Common myeloid progenitor, CD34-positive (primary cell): ENCODE measurements around the gene PIP5K1B.

Source experiments
- CTCF ChIA-PET: fragments of 350-600 bp; sonication (Branson Sonifier 250); formaldehyde crosslinking; loops from one replicate; lab custom pipeline; 2021; ENCODE audit warnings: antibody characterized with exemption; lab: Charles Lee
- POLR2A ChIA-PET: fragments of 350-600 bp; sonication (Branson Sonifier 250); formaldehyde crosslinking; loops from one replicate; lab custom pipeline; 2021; ENCODE audit warnings: antibody characterized with exemption; lab: Charles Lee
- DNase-seq, 3 donors: peaks; one replicate each; pipeline versions ENCODE4 v3.0.0 to v3.0.0-alpha.2; 2013
- H3K27ac ChIP-seq, 2 experiments: 1 replicate in 1 of 2; 2 replicates in 1 of 2; pipeline ENCODE4 v1.7.0; 2013; ENCODE audit warnings: inconsistent platforms in 2 of 2, low read length in 2 of 2, mild to moderate bottlenecking in 2 of 2, low read depth in 1 of 2, moderate library complexity in 1 of 2; ENCODE audit not compliant: severe bottlenecking in 2 of 2, insufficient read depth in 1 of 2, poor library complexity in 1 of 2
- H3K27me3 ChIP-seq, 5 experiments: replicated peaks in 2 of 5; 1 replicate in 3 of 5; 2 replicates in 2 of 5; pipeline versions ENCODE4 v1.6.1 to v1.7.0; 2013; ENCODE audit warnings: low read length in 4 of 5, mild to moderate bottlenecking in 2 of 5, moderate library complexity in 2 of 5, inconsistent platforms in 1 of 5; ENCODE audit not compliant: insufficient read depth in 5 of 5, control insufficient read depth in 4 of 5
- H3K36me3 ChIP-seq, 4 experiments: 1 replicate in 2 of 4; 2 replicates in 2 of 4; pipeline versions ENCODE4 v1.6.1 to v1.7.0; 2013; ENCODE audit warnings: low read length in 3 of 4, control low read depth in 1 of 4, mild to moderate bottlenecking in 1 of 4; ENCODE audit not compliant: control insufficient read depth in 4 of 4, insufficient read depth in 4 of 4
- H3K4me1 ChIP-seq, 4 experiments: 1 replicate in 3 of 4; 2 replicates in 1 of 4; pipeline versions ENCODE4 v1.6.1 to v1.7.1; 2013; ENCODE audit warnings: low read length in 3 of 4, mild to moderate bottlenecking in 3 of 4, control low read depth in 1 of 4, inconsistent platforms in 1 of 4, moderate library complexity in 1 of 4; ENCODE audit not compliant: control insufficient read depth in 4 of 4, insufficient read depth in 4 of 4; ENCODE audit errors: control extremely low read depth in 1 of 4
- H3K4me3 ChIP-seq, 7 experiments: 1 replicate in 4 of 7; 2 replicates in 3 of 7; pipeline versions ENCODE4 v1.5.1 to v1.7.0; 2013; ENCODE audit warnings: mild to moderate bottlenecking in 7 of 7, low read length in 6 of 7, moderate library complexity in 6 of 7, inconsistent platforms in 2 of 7, low read depth in 2 of 7, control low read depth in 1 of 7; ENCODE audit not compliant: insufficient read depth in 4 of 7, control insufficient read depth in 1 of 7; ENCODE audit errors: extremely low read depth in 1 of 7
- H3K9me3 ChIP-seq, 5 experiments: 1 replicate in 4 of 5; 2 replicates in 1 of 5; pipeline versions ENCODE4 v1.6.1 to v1.7.1; 2013; ENCODE audit warnings: low read length in 4 of 5, mild to moderate bottlenecking in 2 of 5, inconsistent platforms in 1 of 5, low read depth in 1 of 5, moderate library complexity in 1 of 5; ENCODE audit not compliant: control insufficient read depth in 4 of 5, insufficient read depth in 2 of 5; ENCODE audit errors: control extremely low read depth in 1 of 5
- WGBS: methylation state at CpG from one replicate; pipeline ENCODE4 v1.1.5; 2013; ENCODE audit not compliant: insufficient coverage; 5-methylcytosine and 5-hydroxymethylcytosine counted together

The PIP5K1B gene

GRCh38 chr9:68822596-68823165 is 117.6 kb downstream of the PIP5K1B start:
- Histone ChIP-seq H3K36me3 (peaks cover 0 to 13% (median 7%) of the 10 kb centered on the region in 4 experiments), H3K4me3 (no peak overlapping the region), H3K4me1 (no peaks in the 10 kb centered on the region), H3K27me3 (no peaks in the 10 kb centered on the region), H3K9me3 (no peaks in the 10 kb centered on the region), H3K27ac (no peak overlapping the region)
- 100% methylated on average over 3 of the region's 6 CpGs for WGBS
- CTCF ChIA-PET, result interaction anchor here (0.6 to 1.3 kb wide), 3 partner anchors 9 to 239 kb away, joined by 3 to 5 read pairs (median 4); no protein-coding TSS in a partner anchor
- POLR2A ChIA-PET, result no interaction called here
- no peak for DNase-seq

GRCh38 chr9:68825762-68826472 is 120.9 kb downstream of the PIP5K1B start:
- POLR2A ChIA-PET, result no interaction called here
- CTCF ChIA-PET, result interaction anchor here (1.6 kb wide), 1 partner anchor 18 kb away, joined by 3 read pairs; no protein-coding TSS in a partner anchor

GRCh38 chr9:68827837-68828744 is 123.1 kb downstream of the PIP5K1B start:
- no peaks in the 10 kb centered on the region for H3K27me3 ChIP-seq
- H3K9me3 ChIP-seq, result no peaks in the 10 kb centered on the region
- CTCF ChIA-PET, result no interaction called here
- no peak overlapping the region for H3K27ac ChIP-seq
- POLR2A ChIA-PET, result no interaction called here
- no peak overlapping the region for H3K4me3 ChIP-seq
- DNase-seq, result no peak
- peaks cover 4 to 9% (median 6%) of the 10 kb centered on the region in 4 experiments for H3K4me1 ChIP-seq
- 98% methylated on average over 14 of the region's 14 CpGs for WGBS
- H3K36me3 ChIP-seq, result peaks cover 0 to 10% (median 4%) of the 10 kb centered on the region in 4 experiments

More at GRCh38 chr9:68825762-68826472, 120.9 kb downstream of the PIP5K1B start:
- Histone ChIP-seq H3K4me1 (peaks cover 4 to 9% (median 6%) of the 10 kb centered on the region in 4 experiments), H3K4me3 (no peak overlapping the region), H3K27ac (no peak overlapping the region), H3K27me3 (no peaks in the 10 kb centered on the region), H3K36me3 (peaks cover 0 to 14% (median 7%) of the 10 kb centered on the region in 4 experiments), H3K9me3 (no peaks in the 10 kb centered on the region)
- DNase-seq, result no peak
- WGBS, result 99% methylated on average over 8 of the region's 9 CpGs

GRCh38 chr9:68832101-68832500 is 127.1 kb downstream of the PIP5K1B start:
- DNase-seq, result no peak
- no peaks in the 10 kb centered on the region for H3K27me3 ChIP-seq
- no peak overlapping the region for H3K4me3 ChIP-seq
- POLR2A ChIA-PET, result no interaction called here
- no peak overlapping the region for H3K27ac ChIP-seq
- peaks cover 0 to 5% (median 2%) of the 10 kb centered on the region in 4 experiments for H3K36me3 ChIP-seq
- H3K9me3 ChIP-seq, result no peaks in the 10 kb centered on the region
- CTCF ChIA-PET, result interaction anchor here (1.0 to 2.0 kb wide), 3 partner anchors 11 to 168 kb away, joined by 3 to 6 read pairs (median 3); no protein-coding TSS in a partner anchor
- peaks cover 4 to 9% (median 6%) of the 10 kb centered on the region in 4 experiments for H3K4me1 ChIP-seq

GRCh38 chr9:68832861-68833518 is 128.0 kb downstream of the PIP5K1B start:
- Histone ChIP-seq H3K9me3 (no peaks in the 10 kb centered on the region), H3K4me1 (peaks cover 4 to 9% (median 6%) of the 10 kb centered on the region in 4 experiments), H3K36me3 (peaks cover 0 to 6% (median 1%) of the 10 kb centered on the region in 4 experiments), H3K27ac (no peak overlapping the region), H3K4me3 (no peak overlapping the region), H3K27me3 (no peaks in the 10 kb centered on the region)
- CTCF ChIA-PET, result interaction anchor here (0.6 to 2.0 kb wide), 4 partner anchors 12 to 167 kb away, joined by 3 to 6 read pairs (median 3); no protein-coding TSS in a partner anchor
- POLR2A ChIA-PET, result no interaction called here
- DNase-seq, result no peak
- 100% methylated on average over 6 of the region's 7 CpGs for WGBS

GRCh38 chr9:68834931-68835520 is 130.0 kb downstream of the PIP5K1B start:
- Histone ChIP-seq H3K4me3 (no peak overlapping the region), H3K36me3 (peaks cover 0 to 8% (median 0%) of the 10 kb centered on the region in 4 experiments), H3K9me3 (no peaks in the 10 kb centered on the region), H3K27me3 (no peaks in the 10 kb centered on the region), H3K4me1 (peaks cover under 1 to 9% (median 3%) of the 10 kb centered on the region in 4 experiments), H3K27ac (no peak overlapping the region)
- ChIA-PET POLR2A (interaction anchor here (0.8 kb wide), 1 partner anchor 111 kb away, joined by 3 read pairs; no protein-coding TSS in a partner anchor), CTCF (interaction anchor here (1.5 kb wide), 1 partner anchor 13 kb away, joined by 4 read pairs; no protein-coding TSS in a partner anchor)
- no peak for DNase-seq
- WGBS, result no CpG with 5 or more reads among the region's 2 CpGs
